22Rv1 (cell line): ENCODE data around the gene SFMBT1.
A peak's percentile ranks its signal among the peaks of the same experiment; 100 is the strongest.

ENCODE experiments used
- H3K27ac ChIP-seq: fragments of 450-650 bp; 2 replicates; pipeline ENCODE4 v1.5.1; 2017
- ZFX ChIP-seq: fragments of 450-650 bp; IDR thresholded peaks from 2 replicates; pipeline ENCODE4 v1.6.1; 2017; ENCODE audit warnings: antibody characterized with exemption, borderline replicate concordance
- TF ChIP-seq, protein P1 (sequence below): fragments of 450-650 bp; IDR thresholded peaks from 2 replicates; pipeline ENCODE4 v1.5.1; 2017; ENCODE audit warnings: mild to moderate bottlenecking

Gene SFMBT1

GRCh38 chr3:52962160-52962559 lies 83.7 kb downstream of the SFMBT1 start:
- no peak for TF ChIP-seq ZFX
- TF ChIP-seq, protein P1, sequence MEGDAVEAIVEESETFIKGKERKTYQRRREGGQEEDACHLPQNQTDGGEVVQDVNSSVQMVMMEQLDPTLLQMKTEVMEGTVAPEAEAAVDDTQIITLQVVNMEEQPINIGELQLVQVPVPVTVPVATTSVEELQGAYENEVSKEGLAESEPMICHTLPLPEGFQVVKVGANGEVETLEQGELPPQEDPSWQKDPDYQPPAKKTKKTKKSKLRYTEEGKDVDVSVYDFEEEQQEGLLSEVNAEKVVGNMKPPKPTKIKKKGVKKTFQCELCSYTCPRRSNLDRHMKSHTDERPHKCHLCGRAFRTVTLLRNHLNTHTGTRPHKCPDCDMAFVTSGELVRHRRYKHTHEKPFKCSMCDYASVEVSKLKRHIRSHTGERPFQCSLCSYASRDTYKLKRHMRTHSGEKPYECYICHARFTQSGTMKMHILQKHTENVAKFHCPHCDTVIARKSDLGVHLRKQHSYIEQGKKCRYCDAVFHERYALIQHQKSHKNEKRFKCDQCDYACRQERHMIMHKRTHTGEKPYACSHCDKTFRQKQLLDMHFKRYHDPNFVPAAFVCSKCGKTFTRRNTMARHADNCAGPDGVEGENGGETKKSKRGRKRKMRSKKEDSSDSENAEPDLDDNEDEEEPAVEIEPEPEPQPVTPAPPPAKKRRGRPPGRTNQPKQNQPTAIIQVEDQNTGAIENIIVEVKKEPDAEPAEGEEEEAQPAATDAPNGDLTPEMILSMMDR, result no peak
- no peak overlapping the region for H3K27ac ChIP-seq

GRCh38 chr3:52959773-52960172 lies 86.1 kb downstream of the SFMBT1 start:
- TF ChIP-seq ZFX, result no peak
- TF ChIP-seq, protein P1, result no peak
- no peak overlapping the region for H3K27ac ChIP-seq

GRCh38 chr3:52939600-52939999 lies 106.3 kb downstream of the SFMBT1 start:
- no peak overlapping the region for H3K27ac ChIP-seq
- no peak for TF ChIP-seq ZFX
- TF ChIP-seq, protein P1, result no peak

GRCh38 chr3:52934630-52935530 lies 111.0 kb downstream of the SFMBT1 start:
- H3K27ac ChIP-seq, result no peak overlapping the region
- TF ChIP-seq ZFX, result no peak
- TF ChIP-seq, protein P1, result peak; percentile 86

- TF ChIP-seq ZFX, result no peak
- TF ChIP-seq, protein P1, result no peak
- no peak overlapping the region for H3K27ac ChIP-seq
These were observed 114.0 kb downstream of the SFMBT1 start for GRCh38 chr3:52931889-52932288.

- H3K27ac ChIP-seq, result no peak overlapping the region
- TF ChIP-seq, protein P1, result no peak
- TF ChIP-seq ZFX, result no peak
These were observed 114.5 kb downstream of the SFMBT1 start for GRCh38 chr3:52931328-52931727.

GRCh38 chr3:52930748-52931147 lies 115.1 kb downstream of the SFMBT1 start:
- no peak overlapping the region for H3K27ac ChIP-seq
- no peak for TF ChIP-seq ZFX
- TF ChIP-seq, protein P1, result no peak
